Measurements from ENCODE around the gene GGA3. TPM values are rescaled to one million over a fixed set of nuclear protein-coding genes. Genes with fewer than 3 reads are reported as not detected.

Gene GGA3
- total and polyA plus RNA-seq, 10 of the 15 experiments (the other 5 are each of a cell fraction or from before 2014, with no cell fraction given): 7.0 to 57.5 (median 34.0) TPM

GRCh38 chr17:75289115-75289831 lies 27.9 kb upstream of the GGA3 start, which contains the start of gene SLC25A19 (continued):
- TF ChIP-seq NFIC (IDR thresholded peaks at IDR 0.05; ENCODE audit: low read depth, low read length) (no peak), POU2F2 (IDR thresholded peaks at IDR 0.05; ENCODE audit: borderline replicate concordance, low read depth, low read length) (peak; percentile 31; the same call in 1 of the 3 replicates), PML (IDR thresholded peaks at IDR 0.05; ENCODE audit: low read length) (peak; percentile 66), CEBPB (IDR thresholded peaks at IDR 0.05; ENCODE audit: borderline replicate concordance in 1 of 2, low read depth in 2 of 2, low read length in 2 of 2) (no peak), DPF2 (IDR thresholded peaks at IDR 0.05) (peak; percentile 95), NFYB (IDR thresholded peaks at IDR 0.05; ENCODE audit: insufficient read depth, low read depth, low read length) (peak; percentile 86), BCL11A (IDR thresholded peaks at IDR 0.05; ENCODE audit: low read depth, low read length) (no peak), SREBF1 (IDR thresholded peaks at IDR 0.05; ENCODE audit: low read length) (peak; percentile 87), TCF3 (IDR thresholded peaks at IDR 0.05; ENCODE audit: borderline replicate concordance, insufficient read depth, low read depth, low read length) (peak; percentile 86), ASH2L (IDR thresholded peaks at IDR 0.05; ENCODE audit: borderline replicate concordance, low read depth) (no peak), EZH2 (IDR thresholded peaks at IDR 0.05; ENCODE audit: borderline replicate concordance, control insufficient read depth, low read depth, low read length) (no peak), BRCA1 (IDR thresholded peaks at IDR 0.05; ENCODE audit: low read depth, low read length) (no peak), CTCF (IDR thresholded peaks at IDR 0.05 in 2 of 3, conservative IDR thresholded peaks at IDR 0.05 in 1 of 3; ENCODE audit: control insufficient read depth in 2 of 3, extremely low read depth in 1 of 3, insufficient read depth in 1 of 3, low read depth in 3 of 3, low read length in 3 of 3) (peak; percentile 30 to 60 (median 37); a peak in 4 of 6 replicates), SUPT20H (IDR thresholded peaks at IDR 0.05; ENCODE audit: borderline replicate concordance, control insufficient read depth, low read depth, low read length) (no peak), IRF5 (IDR thresholded peaks at IDR 0.05; ENCODE audit: borderline replicate concordance) (no peak), FOXK2 (IDR thresholded peaks at IDR 0.05) (peak; percentile 49), MYC (IDR thresholded peaks at IDR 0.05; ENCODE audit: insufficient read depth, insufficient read length, insufficient replicate concordance, low read length, severe bottlenecking) (no peak), NR2C2 (IDR thresholded peaks at IDR 0.05; ENCODE audit: borderline replicate concordance, control insufficient read depth, insufficient read length, low read depth) (no peak), YY1 (IDR thresholded peaks at IDR 0.05; ENCODE audit: low read depth, low read length) (peak; percentile 71), SPI1 (IDR thresholded peaks at IDR 0.05; ENCODE audit: borderline replicate concordance, insufficient read depth, low read depth, low read length) (no peak), FOS (IDR thresholded peaks at IDR 0.05; ENCODE audit: borderline replicate concordance, extremely low read depth, insufficient read length) (peak; percentile 49), FOXM1 (IDR thresholded peaks at IDR 0.05; ENCODE audit: low read depth, low read length) (no peak), PBX3 (IDR thresholded peaks at IDR 0.05; ENCODE audit: insufficient replicate concordance, low read depth, low read length) (peak; percentile 95), ZNF217 (IDR thresholded peaks at IDR 0.05) (no peak)

All from GM12878 (cell line).